Liver (tissue), 9 donors: ENCODE data around the gene CLOCK. TPM values are rescaled to one million over a fixed set of nuclear protein-coding genes. Genes with fewer than 3 reads are reported as not detected.

ENCODE experiments used
- DNase-seq: peaks from one replicate; pipeline ENCODE4 v3.0.0-alpha.2; 2017; ENCODE audit warnings: low spot score
- H3K27ac ChIP-seq, 2 donors: one replicate each; pipeline ENCODE4 v1.7.0; 2013; ENCODE audit warnings: inconsistent platforms in 2 of 2, low read length in 2 of 2, control low read depth in 1 of 2, low read depth in 1 of 2, mild to moderate bottlenecking in 1 of 2
- H3K27me3 ChIP-seq, 4 donors: one replicate each; pipeline versions ENCODE4 v1.6.1 to v1.7.0; 2013; ENCODE audit warnings: low read length in 3 of 4, inconsistent platforms in 1 of 4, mild to moderate bottlenecking in 1 of 4, moderate library complexity in 1 of 4; ENCODE audit not compliant: control insufficient read depth in 4 of 4, insufficient read depth in 4 of 4
- H3K36me3 ChIP-seq, 4 donors: one replicate each; pipeline versions ENCODE4 v1.6.1 to v1.7.0; 2013; ENCODE audit warnings: low read length in 3 of 4, mild to moderate bottlenecking in 3 of 4, low read depth in 1 of 4, moderate library complexity in 1 of 4; ENCODE audit not compliant: control insufficient read depth in 4 of 4, insufficient read depth in 3 of 4
- H3K4me1 ChIP-seq, 4 donors: one replicate each; pipeline versions ENCODE4 v1.6.1 to v1.7.0; 2013; ENCODE audit warnings: low read length in 3 of 4, mild to moderate bottlenecking in 3 of 4, moderate library complexity in 1 of 4; ENCODE audit not compliant: control insufficient read depth in 4 of 4, insufficient read depth in 4 of 4
- H3K4me3 ChIP-seq, 3 donors: one replicate each; pipeline versions ENCODE4 v1.6.1 to v1.7.0; 2013; ENCODE audit warnings: low read length in 3 of 3, control low read depth in 1 of 3, low read depth in 1 of 3, mild to moderate bottlenecking in 1 of 3
- H3K9ac ChIP-seq, 2 donors: one replicate each; pipeline ENCODE4 v1.7.0; 2013; ENCODE audit warnings: low read length in 2 of 2, mild to moderate bottlenecking in 2 of 2, moderate library complexity in 2 of 2, control low read depth in 1 of 2, low read depth in 1 of 2
- H3K9me3 ChIP-seq, 4 donors: one replicate each; pipeline versions ENCODE4 v1.6.1 to v1.7.0; 2013; ENCODE audit warnings: low read length in 3 of 4; ENCODE audit not compliant: control insufficient read depth in 4 of 4
- EGR1 ChIP-seq, 2 donors: IDR thresholded peaks; 2 replicates each; pipeline ENCODE4 v1.6.1; 2016 to 2018; ENCODE audit warnings: antibody characterized with exemption in 2 of 2, low read depth in 2 of 2
- FOXA1 ChIP-seq: IDR thresholded peaks from 2 replicates; pipeline ENCODE4 v1.6.1; 2016; ENCODE audit warnings: antibody characterized with exemption
- FOXA2 ChIP-seq: IDR thresholded peaks from 2 replicates; pipeline ENCODE4 v1.6.1; 2016; ENCODE audit warnings: antibody characterized with exemption
- GABPA ChIP-seq, 2 donors: IDR thresholded peaks in 1 of 2; conservative IDR thresholded peaks in 1 of 2; 2 replicates each; pipeline ENCODE4 v1.6.1; 2016; ENCODE audit warnings: antibody characterized with exemption in 2 of 2, mild to moderate bottlenecking in 1 of 2, moderate library complexity in 1 of 2
- HNF4A ChIP-seq, 2 donors: conservative IDR thresholded peaks; 2 replicates each; pipeline ENCODE4 v1.6.1; 2016; ENCODE audit warnings: antibody characterized with exemption in 2 of 2, mild to moderate bottlenecking in 2 of 2
- HNF4G ChIP-seq: IDR thresholded peaks from 2 replicates; pipeline ENCODE4 v1.6.1; 2016; ENCODE audit warnings: antibody characterized with exemption
- JUND ChIP-seq, 2 donors: IDR thresholded peaks; 2 replicates each; pipeline ENCODE4 v1.6.1; 2016; ENCODE audit warnings: antibody characterized with exemption in 2 of 2
- MAX ChIP-seq: IDR thresholded peaks from 2 replicates; pipeline ENCODE4 v1.6.1; 2016; ENCODE audit warnings: antibody characterized with exemption
- NR2F2 ChIP-seq: IDR thresholded peaks from 2 replicates; pipeline ENCODE4 v1.6.1; 2016; ENCODE audit warnings: antibody characterized with exemption
- RAD21 ChIP-seq, 2 donors: IDR thresholded peaks; 2 replicates each; pipeline ENCODE4 v1.6.1; 2016; ENCODE audit warnings: antibody characterized with exemption in 2 of 2, mild to moderate bottlenecking in 2 of 2
- REST ChIP-seq: IDR thresholded peaks from 2 replicates; pipeline ENCODE4 v1.6.1; 2016; ENCODE audit warnings: antibody characterized with exemption, mild to moderate bottlenecking
- RXRA ChIP-seq, 2 donors: IDR thresholded peaks; 2 replicates each; pipeline ENCODE4 v1.6.1; 2017 to 2018; ENCODE audit warnings: antibody characterized with exemption in 2 of 2, mild to moderate bottlenecking in 1 of 2
- SP1 ChIP-seq: IDR thresholded peaks from 2 replicates; pipeline ENCODE4 v1.6.1; 2018; ENCODE audit warnings: antibody characterized with exemption, mild to moderate bottlenecking
- TAF1 ChIP-seq: conservative IDR thresholded peaks from 2 replicates; pipeline ENCODE4 v1.6.1; 2016; ENCODE audit warnings: antibody characterized with exemption, mild to moderate bottlenecking
- YY1 ChIP-seq: IDR thresholded peaks from 2 replicates; pipeline ENCODE4 v1.6.1; 2016; ENCODE audit warnings: antibody characterized with exemption, mild to moderate bottlenecking
- WGBS: extraction: QIAGEN DNeasy Blood & Tissue Kit; methylation state at CpG from one replicate; pipeline ENCODE4 v1.1.7; 2013; 5-methylcytosine and 5-hydroxymethylcytosine counted together
- polyA plus RNA-seq, 2 donors: library from polyadenylated mRNA; stranded (reverse) in 1 of 2; unstranded in 1 of 2; fragments of 200-250 nt in 1 of 2; fragments of >200 nt in 1 of 2; fragmentation: Nextera tagmentation in 1 of 2; extraction: Ambion mirVana in 1 of 2; gene quantifications; one replicate each; pipeline versions ENCODE4 v1.2.1 to v1.2.3, GENCODE V29; 2013 to 2015
- total RNA-seq, 2 donors: library from RNA; depleted of rRNA; stranded (reverse); fragments of >200 nt; gene quantifications; one replicate each; pipeline ENCODE4 v1.2.3, GENCODE V29; 2014
- TF ChIP-seq, protein P1 (sequence below): IDR thresholded peaks from 2 replicates; pipeline ENCODE4 v1.6.1; 2016; ENCODE audit warnings: antibody characterized with exemption
- TF ChIP-seq, protein P2 (sequence below): fragments of 150-350 bp; IDR thresholded peaks from 2 replicates; pipeline ENCODE4 v1.5.1; 2017; ENCODE audit warnings: improper control_type of control experiment, low read depth, low read length; ENCODE audit not compliant: missing input control
- TF ChIP-seq, protein P3 (sequence below): IDR thresholded peaks from 2 replicates; pipeline ENCODE4 v1.6.1; 2016; ENCODE audit warnings: antibody characterized with exemption
- donor health status: healthy.
- donor health status: healthy.
- donor health status: healthy.
- donor health status: healthy.
- donor health status: healthy.

CLOCK gene
- total and polyA plus RNA-seq, 4 donors = 5.1 to 19.4 (median 6.1) TPM

- Histone ChIP-seq H3K9me3 (no peaks in the 10 kb centered on the region), H3K4me3 (no peak overlapping the region), H3K4me1 (no peaks in the 10 kb centered on the region), H3K36me3 (peaks cover 5 to 34% (median 16%) of the 10 kb centered on the region in 4 donors), H3K27ac (no peak overlapping the region), H3K27me3 (no peaks in the 10 kb centered on the region), H3K9ac (no peak overlapping the region)
- no peak for TF ChIP-seq GABPA (IDR thresholded peaks at IDR 0.05 in 1 of 2, conservative IDR thresholded peaks at IDR 0.05 in 1 of 2)
- TF ChIP-seq EGR1 (IDR thresholded peaks at IDR 0.05; ENCODE audit: low read depth in 2 of 2) = no peak
- TF ChIP-seq HNF4A (conservative IDR thresholded peaks at IDR 0.05) = no peak
- no peak for TF ChIP-seq FOXA1
- TF ChIP-seq, protein P1, sequence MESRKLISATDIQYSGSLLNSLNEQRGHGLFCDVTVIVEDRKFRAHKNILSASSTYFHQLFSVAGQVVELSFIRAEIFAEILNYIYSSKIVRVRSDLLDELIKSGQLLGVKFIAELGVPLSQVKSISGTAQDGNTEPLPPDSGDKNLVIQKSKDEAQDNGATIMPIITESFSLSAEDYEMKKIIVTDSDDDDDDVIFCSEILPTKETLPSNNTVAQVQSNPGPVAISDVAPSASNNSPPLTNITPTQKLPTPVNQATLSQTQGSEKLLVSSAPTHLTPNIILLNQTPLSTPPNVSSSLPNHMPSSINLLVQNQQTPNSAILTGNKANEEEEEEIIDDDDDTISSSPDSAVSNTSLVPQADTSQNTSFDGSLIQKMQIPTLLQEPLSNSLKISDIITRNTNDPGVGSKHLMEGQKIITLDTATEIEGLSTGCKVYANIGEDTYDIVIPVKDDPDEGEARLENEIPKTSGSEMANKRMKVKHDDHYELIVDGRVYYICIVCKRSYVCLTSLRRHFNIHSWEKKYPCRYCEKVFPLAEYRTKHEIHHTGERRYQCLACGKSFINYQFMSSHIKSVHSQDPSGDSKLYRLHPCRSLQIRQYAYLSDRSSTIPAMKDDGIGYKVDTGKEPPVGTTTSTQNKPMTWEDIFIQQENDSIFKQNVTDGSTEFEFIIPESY = no peak
- no peak for TF ChIP-seq YY1
- TF ChIP-seq, protein P2, sequence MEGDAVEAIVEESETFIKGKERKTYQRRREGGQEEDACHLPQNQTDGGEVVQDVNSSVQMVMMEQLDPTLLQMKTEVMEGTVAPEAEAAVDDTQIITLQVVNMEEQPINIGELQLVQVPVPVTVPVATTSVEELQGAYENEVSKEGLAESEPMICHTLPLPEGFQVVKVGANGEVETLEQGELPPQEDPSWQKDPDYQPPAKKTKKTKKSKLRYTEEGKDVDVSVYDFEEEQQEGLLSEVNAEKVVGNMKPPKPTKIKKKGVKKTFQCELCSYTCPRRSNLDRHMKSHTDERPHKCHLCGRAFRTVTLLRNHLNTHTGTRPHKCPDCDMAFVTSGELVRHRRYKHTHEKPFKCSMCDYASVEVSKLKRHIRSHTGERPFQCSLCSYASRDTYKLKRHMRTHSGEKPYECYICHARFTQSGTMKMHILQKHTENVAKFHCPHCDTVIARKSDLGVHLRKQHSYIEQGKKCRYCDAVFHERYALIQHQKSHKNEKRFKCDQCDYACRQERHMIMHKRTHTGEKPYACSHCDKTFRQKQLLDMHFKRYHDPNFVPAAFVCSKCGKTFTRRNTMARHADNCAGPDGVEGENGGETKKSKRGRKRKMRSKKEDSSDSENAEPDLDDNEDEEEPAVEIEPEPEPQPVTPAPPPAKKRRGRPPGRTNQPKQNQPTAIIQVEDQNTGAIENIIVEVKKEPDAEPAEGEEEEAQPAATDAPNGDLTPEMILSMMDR = no peak
- no peak for TF ChIP-seq FOXA2
- TF ChIP-seq REST = no peak
- TF ChIP-seq JUND (IDR thresholded peaks at IDR 0.05) = no peak
- TF ChIP-seq RAD21 (IDR thresholded peaks at IDR 0.05) = no peak
- no peak for TF ChIP-seq SP1
- no peak for TF ChIP-seq HNF4G
- TF ChIP-seq RXRA (IDR thresholded peaks at IDR 0.05) = no peak
- no peak for TF ChIP-seq TAF1
- no peak for TF ChIP-seq NR2F2
- TF ChIP-seq, protein P3, sequence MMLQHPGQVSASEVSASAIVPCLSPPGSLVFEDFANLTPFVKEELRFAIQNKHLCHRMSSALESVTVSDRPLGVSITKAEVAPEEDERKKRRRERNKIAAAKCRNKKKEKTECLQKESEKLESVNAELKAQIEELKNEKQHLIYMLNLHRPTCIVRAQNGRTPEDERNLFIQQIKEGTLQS = no peak
- DNase-seq = no peak
- WGBS = 96% methylated on average over 3 of the region's 3 CpGs
These were observed 121.9 kb downstream of the CLOCK start for GRCh38 chr4:55424791-55425190.

DNA sequence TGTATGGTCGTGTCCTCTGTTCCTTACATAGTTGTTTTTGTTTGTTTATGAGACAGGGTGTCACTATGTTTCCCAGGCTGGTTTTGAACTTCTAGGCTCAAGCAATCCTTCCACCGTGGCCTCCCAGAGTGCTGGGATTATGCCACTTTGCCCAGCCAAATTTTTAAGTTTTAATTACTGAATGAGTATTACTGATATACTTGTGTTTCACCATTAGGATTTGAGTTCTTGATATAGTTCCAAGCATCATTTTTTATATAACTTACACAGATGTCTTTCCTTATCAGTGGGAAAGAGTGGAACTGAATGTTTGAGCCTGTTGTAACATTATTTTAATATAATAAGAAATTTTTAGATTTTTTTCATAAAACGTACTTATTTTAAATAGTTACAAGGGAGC lies 130.5 kb downstream of the CLOCK start:
- H3K4me3 ChIP-seq = no peak overlapping the region
- TF ChIP-seq RXRA (IDR thresholded peaks at IDR 0.05) (no peak), SP1 (no peak), JUND (IDR thresholded peaks at IDR 0.05) (no peak), RAD21 (IDR thresholded peaks at IDR 0.05) (no peak), MAX (no peak)
- TF ChIP-seq, protein P3 = no peak
- TF ChIP-seq, protein P2 = no peak
- TF ChIP-seq, protein P1 = no peak

More for the DNA sequence above, 130.5 kb downstream of the CLOCK start:
- DNase-seq = no peak
- Histone ChIP-seq H3K27ac (no peak overlapping the region), H3K27me3 (no peaks in the 10 kb centered on the region), H3K36me3 (peaks cover 2 to 16% (median 9%) of the 10 kb centered on the region in 4 donors), H3K9me3 (no peaks in the 10 kb centered on the region), H3K4me1 (no peaks in the 10 kb centered on the region), H3K9ac (no peak overlapping the region)
- WGBS = 86% methylated on average over 3 of the region's 3 CpGs
